Thoracic aorta (tissue), 2 donors: ENCODE data around the gene PAX5. TPM values are rescaled to one million over a fixed set of nuclear protein-coding genes. Genes with fewer than 3 reads are reported as not detected.

ENCODE experiments used
- ATAC-seq: fragments of 150-250 bp; one replicate; pipeline ENCODE4 v1.8.0; 2017; ENCODE audit warnings: low read depth; ENCODE audit not compliant: insufficient number of reproducible peaks, low FRiP score
- DNase-seq: peaks from one replicate; pipeline ENCODE4 v3.0.0-alpha.2; 2020; ENCODE audit warnings: low spot score
- H3K27ac ChIP-seq, 2 donors: fragments of 200-600 bp; sonication (generic); 1 replicate in 1 of 2; 2 replicates in 1 of 2; pipeline ENCODE4 v1.5.1; 2016; ENCODE audit warnings: mild to moderate bottlenecking in 2 of 2, moderate library complexity in 2 of 2
- H3K27me3 ChIP-seq: fragments of 200-600 bp; sonication (generic); replicated peaks from 2 replicates; pipeline ENCODE4 v1.6.0; 2016; ENCODE audit warnings: mild to moderate bottlenecking; ENCODE audit not compliant: insufficient read depth
- H3K36me3 ChIP-seq: fragments of 200-600 bp; sonication (generic); one replicate; pipeline ENCODE4 v1.5.1; 2016
- H3K4me1 ChIP-seq, 2 donors: fragments of 200-600 bp; sonication (generic); 1 replicate in 1 of 2; 2 replicates in 1 of 2; pipeline versions ENCODE4 v1.5.1 to v1.6.0; 2016; ENCODE audit warnings: low read depth in 2 of 2, mild to moderate bottlenecking in 1 of 2; ENCODE audit not compliant: control insufficient read depth in 1 of 2
- H3K4me3 ChIP-seq: fragments of 200-600 bp; sonication (generic); 2 replicates; pipeline ENCODE4 v1.5.1; 2016; ENCODE audit warnings: mild to moderate bottlenecking
- H3K9me3 ChIP-seq: fragments of 200-600 bp; sonication (generic); 2 replicates; pipeline ENCODE4 v1.5.1; 2016
- CTCF ChIP-seq: fragments of 200-600 bp; sonication (generic); IDR thresholded peaks from one replicate; pipeline ENCODE4 v1.5.1; 2019; ENCODE audit warnings: antibody characterized with exemption
- total RNA-seq, 2 donors: library from RNA; depleted of rRNA; stranded (reverse); fragments of >200 nt; gene quantifications; one replicate each; pipeline versions ENCODE4 v1.1.0 to v1.2.3, GENCODE V29; 2016

The PAX5 gene
- total RNA-seq, 2 donors from 2014 or later: 0.21 TPM; not detected in 1

GRCh38 chr9:36939214-36939613 is 94.9 kb downstream of the PAX5 start:
- Histone ChIP-seq H3K36me3 (no peaks in the 10 kb centered on the region), H3K4me3 (no peak overlapping the region), H3K9me3 (no peaks in the 10 kb centered on the region), H3K27me3 (no peaks in the 10 kb centered on the region), H3K4me1 (no peaks in the 10 kb centered on the region), H3K27ac (no peak overlapping the region)
- no peak for DNase-seq
- TF ChIP-seq CTCF: no peak
- ATAC-seq: no peak

GRCh38 chr9:36938617-36939016 is 95.5 kb downstream of the PAX5 start:
- Histone ChIP-seq H3K36me3 (no peaks in the 10 kb centered on the region), H3K27me3 (no peaks in the 10 kb centered on the region), H3K4me1 (no peaks in the 10 kb centered on the region), H3K4me3 (no peak overlapping the region), H3K27ac (no peak overlapping the region), H3K9me3 (no peaks in the 10 kb centered on the region)
- DNase-seq: no peak
- ATAC-seq: no peak
- no peak for TF ChIP-seq CTCF

GRCh38 chr9:36937951-36938350 is 96.1 kb downstream of the PAX5 start:
- H3K36me3 ChIP-seq: no peaks in the 10 kb centered on the region
- no peak overlapping the region for H3K27ac ChIP-seq
- DNase-seq (no peak), ATAC-seq (no peak)
- H3K4me1 ChIP-seq: no peaks in the 10 kb centered on the region
- no peak overlapping the region for H3K4me3 ChIP-seq
- no peaks in the 10 kb centered on the region for H3K9me3 ChIP-seq
- H3K27me3 ChIP-seq: no peaks in the 10 kb centered on the region
- TF ChIP-seq CTCF: no peak

- H3K27me3 ChIP-seq: no peaks in the 10 kb centered on the region
- no peak for ATAC-seq
- DNase-seq: no peak
- no peak overlapping the region for H3K27ac ChIP-seq
- no peaks in the 10 kb centered on the region for H3K9me3 ChIP-seq
- H3K4me1 ChIP-seq: no peaks in the 10 kb centered on the region
- no peak overlapping the region for H3K4me3 ChIP-seq
- no peak for TF ChIP-seq CTCF
- H3K36me3 ChIP-seq: no peaks in the 10 kb centered on the region
These were observed 96.7 kb downstream of the PAX5 start for GRCh38 chr9:36937346-36937745.

- no peak for TF ChIP-seq CTCF
- no peaks in the 10 kb centered on the region for H3K4me1 ChIP-seq
- H3K9me3 ChIP-seq: no peaks in the 10 kb centered on the region
- H3K36me3 ChIP-seq: no peaks in the 10 kb centered on the region
- ATAC-seq (no peak), DNase-seq (no peak)
- no peak overlapping the region for H3K27ac ChIP-seq
- no peaks in the 10 kb centered on the region for H3K27me3 ChIP-seq
- no peak overlapping the region for H3K4me3 ChIP-seq
These were observed 97.6 kb downstream of the PAX5 start for GRCh38 chr9:36936498-36936831.
